RWPE1 (cell line): Measurements from ENCODE around the gene TIAM2.

ENCODE experiments used
- CTCF ChIA-PET: fragments of 350-600 bp; sonication (Branson Sonifier 250); formaldehyde crosslinking; extraction: SDS; loops from one replicate; lab custom pipeline; 2021; lab: Yijun Ruan, JAX
- POLR2A ChIA-PET: fragments of 400-600 bp; formaldehyde crosslinking; extraction: SDS; loops from one replicate; lab custom pipeline; 2020; ENCODE audit warnings: antibody characterized with exemption; ENCODE audit not compliant: low non-redundant PET; lab: Yijun Ruan, JAX
- DNase-seq: peaks from one replicate; pipeline ENCODE4 v3.0.0; 2012; ENCODE audit warnings: low spot score
- H3K27ac ChIP-seq: fragments of 450-650 bp; 2 replicates; pipeline ENCODE4 v1.5.1; 2017
- TF ChIP-seq, protein P1 (sequence below): fragments of 450-650 bp; conservative IDR thresholded peaks from 2 replicates; pipeline ENCODE4 v1.5.1; 2017; ENCODE audit warnings: low read depth, mild to moderate bottlenecking

TIAM2 gene

DNA sequence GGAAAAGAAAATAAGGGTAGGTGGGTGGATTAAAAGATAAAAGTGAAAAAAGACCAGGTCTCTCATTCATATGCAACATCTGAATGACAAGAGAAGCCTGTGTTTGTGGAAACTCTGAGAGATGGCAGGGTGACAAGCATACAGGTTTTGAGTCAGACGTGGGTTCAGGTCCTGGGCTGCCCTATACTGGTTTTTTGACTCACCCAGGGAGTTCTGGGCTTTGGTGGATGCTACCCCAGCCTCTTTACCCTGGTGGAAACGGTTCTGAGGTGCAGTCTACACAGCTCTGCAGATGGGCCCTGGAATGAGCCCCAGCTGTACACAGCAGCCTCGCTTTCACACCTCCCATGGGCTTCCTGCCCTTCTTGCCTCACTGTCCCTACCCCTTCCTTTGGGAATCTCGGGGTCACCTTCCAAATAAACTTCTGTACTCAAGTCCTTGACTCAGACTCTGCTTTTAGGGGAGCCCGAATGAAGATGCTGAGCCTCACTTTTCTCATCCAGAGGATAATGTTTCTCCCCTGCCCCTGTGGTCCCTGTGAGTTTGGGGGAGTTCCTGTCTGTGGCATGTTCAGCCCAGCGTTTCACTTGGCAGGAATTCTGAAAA is 191.0 kb downstream of the TIAM2 start:
- peak overlapping the region; percentile 53; the same call in 1 of the 2 replicates for H3K27ac ChIP-seq
- ChIA-PET POLR2A (no interaction called here), CTCF (no interaction called here)
- no peak for DNase-seq
- TF ChIP-seq, protein P1, sequence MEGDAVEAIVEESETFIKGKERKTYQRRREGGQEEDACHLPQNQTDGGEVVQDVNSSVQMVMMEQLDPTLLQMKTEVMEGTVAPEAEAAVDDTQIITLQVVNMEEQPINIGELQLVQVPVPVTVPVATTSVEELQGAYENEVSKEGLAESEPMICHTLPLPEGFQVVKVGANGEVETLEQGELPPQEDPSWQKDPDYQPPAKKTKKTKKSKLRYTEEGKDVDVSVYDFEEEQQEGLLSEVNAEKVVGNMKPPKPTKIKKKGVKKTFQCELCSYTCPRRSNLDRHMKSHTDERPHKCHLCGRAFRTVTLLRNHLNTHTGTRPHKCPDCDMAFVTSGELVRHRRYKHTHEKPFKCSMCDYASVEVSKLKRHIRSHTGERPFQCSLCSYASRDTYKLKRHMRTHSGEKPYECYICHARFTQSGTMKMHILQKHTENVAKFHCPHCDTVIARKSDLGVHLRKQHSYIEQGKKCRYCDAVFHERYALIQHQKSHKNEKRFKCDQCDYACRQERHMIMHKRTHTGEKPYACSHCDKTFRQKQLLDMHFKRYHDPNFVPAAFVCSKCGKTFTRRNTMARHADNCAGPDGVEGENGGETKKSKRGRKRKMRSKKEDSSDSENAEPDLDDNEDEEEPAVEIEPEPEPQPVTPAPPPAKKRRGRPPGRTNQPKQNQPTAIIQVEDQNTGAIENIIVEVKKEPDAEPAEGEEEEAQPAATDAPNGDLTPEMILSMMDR = no peak

DNA sequence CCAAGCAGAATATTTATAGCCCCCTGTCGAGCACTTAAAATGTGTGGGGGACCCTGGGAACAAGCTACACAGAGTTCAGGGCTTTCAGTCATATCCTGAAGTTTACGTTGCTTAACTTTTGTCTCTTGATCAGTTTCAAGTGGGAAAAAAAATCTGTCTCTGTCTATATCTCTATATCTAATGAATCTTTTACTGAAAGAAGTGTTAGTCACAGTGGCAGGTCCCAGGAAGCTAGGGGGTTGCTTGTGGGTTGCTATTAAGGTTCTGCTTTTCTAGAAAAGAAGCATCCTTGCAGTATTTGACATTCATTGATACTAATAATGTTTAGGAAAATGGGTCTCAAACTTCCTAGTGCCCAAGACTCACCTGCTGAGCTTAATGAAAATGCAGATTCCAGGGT is 192.0 kb downstream of the TIAM2 start:
- H3K27ac ChIP-seq = no peak overlapping the region
- DNase-seq = no peak
- ChIA-PET CTCF (no interaction called here), POLR2A (no interaction called here)
- TF ChIP-seq, protein P1 = no peak

DNA sequence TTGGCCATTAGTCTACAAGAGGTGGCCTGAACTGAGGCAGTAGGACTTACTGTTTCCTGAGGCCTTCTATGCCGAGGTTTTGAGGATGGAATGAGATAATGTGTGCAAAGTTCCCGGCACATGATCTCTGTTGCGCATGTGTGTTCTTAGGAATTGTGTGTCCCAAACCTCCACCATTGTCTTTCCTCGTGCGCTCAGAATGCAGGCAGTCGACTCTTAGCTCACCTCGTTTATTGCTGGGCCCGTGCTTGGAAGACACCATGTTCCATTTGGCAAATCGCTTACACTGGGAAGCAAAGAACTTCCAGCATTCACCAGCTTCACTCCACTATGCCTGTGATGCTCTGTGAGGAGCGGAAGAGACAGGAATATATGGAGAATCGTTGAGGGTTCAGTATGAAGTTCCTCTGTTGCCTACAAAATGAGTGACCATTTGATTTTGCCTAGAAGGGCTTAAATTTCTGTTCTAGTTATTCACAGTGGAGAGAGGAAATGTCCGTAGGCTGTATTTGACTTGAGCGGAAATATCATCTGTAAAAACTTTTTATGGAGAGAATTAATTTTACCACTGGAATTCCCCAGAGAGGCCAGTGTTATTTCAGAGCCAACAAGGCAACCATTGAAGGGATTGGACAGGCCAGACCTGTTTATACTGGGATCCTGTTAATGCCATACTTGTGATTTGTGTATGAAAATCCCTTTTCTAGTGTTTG is 193.0 kb downstream of the TIAM2 start:
- POLR2A ChIA-PET = no interaction called here
- no peak overlapping the region for H3K27ac ChIP-seq
- TF ChIP-seq, protein P1 = no peak
- CTCF ChIA-PET = interaction anchor here (0.6 to 0.7 kb wide), 2 partner anchors 15 to 24 kb away, joined by 3 read pairs; no protein-coding TSS in a partner anchor
- no peak for DNase-seq

DNA sequence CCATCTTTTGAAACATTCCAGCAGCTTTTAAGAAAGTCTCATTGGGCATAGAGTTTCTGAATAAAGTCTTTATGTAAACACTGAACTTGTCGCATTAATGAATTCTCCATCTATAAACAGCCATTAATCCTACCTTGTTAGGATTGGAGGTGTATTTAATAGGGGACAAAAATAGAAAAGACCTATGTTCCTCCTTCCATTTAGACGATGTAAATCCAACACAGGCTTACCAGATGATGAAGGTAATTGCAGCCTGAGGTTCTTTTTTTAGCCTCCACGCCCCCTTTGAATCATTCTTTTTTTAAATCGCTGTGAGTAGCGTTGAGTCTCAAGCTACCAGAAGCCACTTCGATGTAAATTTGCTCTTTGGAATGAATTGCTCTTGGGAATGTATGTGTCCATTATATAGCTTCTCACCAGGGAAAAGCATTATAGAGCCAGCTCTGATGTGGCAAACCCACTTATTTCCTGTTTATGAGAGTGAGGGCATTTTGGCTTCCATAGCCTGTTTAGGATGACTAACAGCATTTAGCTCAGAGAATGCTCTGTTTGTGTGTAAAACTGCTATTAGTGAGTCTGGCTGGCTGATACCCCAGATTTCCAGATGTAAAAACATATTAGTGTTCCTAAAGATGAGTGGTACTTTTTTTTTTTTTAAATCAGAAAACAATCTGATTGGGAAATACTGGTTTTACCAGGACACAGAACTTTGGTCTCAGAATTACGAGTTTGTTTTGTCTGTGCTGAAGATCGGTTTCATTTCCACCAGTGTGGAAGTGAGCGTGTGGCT is 193.8 kb downstream of the TIAM2 start:
- CTCF ChIA-PET = interaction anchor here (0.6 to 0.9 kb wide), 2 partner anchors 12 to 15 kb away, joined by 3 read pairs; no protein-coding TSS in a partner anchor
- peak; percentile 62 for DNase-seq
- TF ChIP-seq, protein P1 = no peak
- no peak overlapping the region for H3K27ac ChIP-seq
- POLR2A ChIA-PET = interaction anchor here (0.6 kb wide), 1 partner anchor 14 kb away, joined by 3 read pairs; no protein-coding TSS in a partner anchor

DNA sequence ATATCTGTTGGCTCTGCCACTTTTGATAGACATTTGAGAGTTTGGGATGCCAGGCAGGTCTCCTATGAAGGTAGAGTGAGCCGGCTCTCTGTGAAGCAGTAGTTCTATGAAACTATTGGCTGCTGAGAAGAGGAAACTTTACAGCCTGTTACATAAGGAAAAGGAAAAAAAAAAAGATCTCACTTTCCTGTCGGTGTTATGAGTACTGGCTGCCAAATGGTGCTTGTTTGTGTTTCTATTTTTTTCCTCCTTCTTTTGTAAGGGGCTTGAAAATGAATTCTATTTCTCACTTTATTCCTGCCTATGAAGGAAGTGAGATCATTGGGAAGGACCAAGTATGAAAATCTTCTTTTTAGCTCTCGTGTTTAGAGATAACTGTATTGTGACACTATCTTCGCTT is 195.6 kb downstream of the TIAM2 start:
- DNase-seq = no peak
- ChIA-PET CTCF (interaction anchor here (0.6 kb wide), 1 partner anchor 62 kb away, joined by 3 read pairs; no protein-coding TSS in a partner anchor), POLR2A (no interaction called here)
- H3K27ac ChIP-seq = no peak overlapping the region
- TF ChIP-seq, protein P1 = no peak

DNA sequence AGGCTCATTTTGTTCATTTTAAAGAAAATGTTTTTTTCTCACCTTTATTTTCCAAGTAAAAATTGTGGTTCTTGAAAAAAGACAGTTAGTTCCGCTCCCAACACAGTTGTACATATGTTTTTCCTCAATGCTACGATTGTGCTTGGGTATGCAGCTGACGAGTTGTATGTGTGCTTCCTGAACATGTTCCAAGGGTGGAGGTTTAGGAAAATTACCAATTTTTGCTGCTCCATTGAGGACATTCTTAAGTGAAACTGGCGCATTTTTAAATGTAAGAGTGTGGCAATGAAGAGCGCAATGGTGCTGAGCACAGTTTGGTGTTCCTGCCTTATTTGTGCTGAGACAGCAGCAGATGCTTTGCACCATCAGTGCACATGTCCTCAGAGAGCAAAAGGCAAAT is 198.4 kb downstream of the TIAM2 start:
- no peak overlapping the region for H3K27ac ChIP-seq
- TF ChIP-seq, protein P1 = no peak
- DNase-seq = no peak
- ChIA-PET POLR2A (no interaction called here), CTCF (interaction anchor here (0.7 kb wide), 1 partner anchor 37 kb away, joined by 4 read pairs; no protein-coding TSS in a partner anchor)
